DND-41 (cell line): ENCODE data around the gene ASF1A.

Source experiments
- ATAC-seq: fragments of 200-7000 bp; cut with Tn5 transposase; 3 replicates; pipeline ENCODE4 v1.9.1; 2021; ENCODE audit warnings: low read depth; ENCODE audit not compliant: insufficient read depth
- DNase-seq: peaks from one replicate; pipeline ENCODE4 v3.0.0-alpha.2; 2020
- H2AFZ ChIP-seq: 2 replicates; pipeline ENCODE4 v1.6.0; 2012; ENCODE audit warnings: low read depth, low read length
- H3K27ac ChIP-seq: 2 replicates; pipeline ENCODE4 v1.5.1; 2012; ENCODE audit warnings: low read length, inconsistent platforms
- H3K27me3 ChIP-seq: fragments of 200-600 bp; sonication (generic); 2 replicates; pipeline ENCODE4 v1.6.0; 2012; ENCODE audit warnings: low read length, mild to moderate bottlenecking, inconsistent platforms; ENCODE audit not compliant: insufficient read depth, poor library complexity
- H3K36me3 ChIP-seq: 2 replicates; pipeline ENCODE4 v1.5.1; 2012; ENCODE audit warnings: low read length, inconsistent platforms; ENCODE audit not compliant: insufficient read depth
- H3K4me1 ChIP-seq: 2 replicates; pipeline ENCODE4 v1.5.1; 2012; ENCODE audit warnings: mild to moderate bottlenecking, low read length; ENCODE audit not compliant: insufficient read depth
- H3K4me2 ChIP-seq: 2 replicates; pipeline ENCODE4 v1.6.0; 2012; ENCODE audit warnings: mild to moderate bottlenecking, moderate library complexity, low read length, inconsistent platforms; ENCODE audit not compliant: insufficient read depth
- H3K4me3 ChIP-seq, 2 experiments: fragments of 200-600 bp in 1 of 2; shearing (Covaris generic) in 1 of 2; 2 replicates each; pipeline ENCODE4 v1.5.1; 2012 to 2016; ENCODE audit warnings: inconsistent platforms in 2 of 2, low read length in 2 of 2, mild to moderate bottlenecking in 2 of 2, low read depth in 1 of 2, moderate library complexity in 1 of 2
- H3K79me2 ChIP-seq: 2 replicates; pipeline ENCODE4 v1.6.0; 2012; ENCODE audit warnings: low read length, inconsistent platforms; ENCODE audit not compliant: insufficient read depth
- H3K9ac ChIP-seq: 2 replicates; pipeline ENCODE4 v1.6.0; 2012; ENCODE audit warnings: low read depth, mild to moderate bottlenecking, inconsistent platforms, low read length, moderate library complexity
- H3K9me3 ChIP-seq: 2 replicates; pipeline ENCODE4 v1.5.1; 2012; ENCODE audit warnings: low read length, moderate library complexity, mild to moderate bottlenecking, inconsistent platforms; ENCODE audit not compliant: insufficient read depth, severe bottlenecking
- H4K20me1 ChIP-seq: 2 replicates; pipeline ENCODE4 v1.6.0; 2012; ENCODE audit warnings: low read length; ENCODE audit not compliant: insufficient read depth
- EZH2 ChIP-seq: IDR thresholded peaks from 3 replicates; pipeline ENCODE4 v1.6.1; 2012; ENCODE audit warnings: borderline replicate concordance, low read depth, mild to moderate bottlenecking, moderate library complexity, low read length, inconsistent platforms; ENCODE audit not compliant: severe bottlenecking
- TF ChIP-seq, protein P1 (sequence below): IDR thresholded peaks from 2 replicates; pipeline ENCODE4 v1.5.1; 2012; ENCODE audit warnings: borderline replicate concordance, low read length, moderate library complexity, mild to moderate bottlenecking; ENCODE audit not compliant: poor library complexity, severe bottlenecking; ENCODE audit errors: extremely low read depth

Gene ASF1A

DNA sequence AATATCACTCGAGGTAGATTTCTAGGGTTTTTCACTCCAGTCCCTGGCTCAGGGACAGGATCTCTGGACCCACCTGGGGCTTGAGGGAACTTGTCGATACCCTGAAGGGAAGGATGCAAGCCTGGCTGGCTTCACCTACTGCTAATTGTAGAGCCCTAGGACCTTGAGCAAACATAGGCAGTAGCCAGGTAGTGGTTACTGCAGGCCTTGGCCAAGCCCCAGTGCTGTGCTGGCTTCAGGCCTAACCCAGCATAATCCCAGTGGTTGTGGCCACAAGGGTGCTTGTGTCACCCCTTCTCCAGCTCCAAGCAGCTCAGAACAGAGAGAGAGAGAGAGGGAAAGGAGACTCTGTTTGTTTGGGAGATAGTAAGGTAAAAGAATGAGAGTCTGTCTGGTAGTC lies 46.8 kb downstream of the ASF1A start:
- Histone ChIP-seq H3K9ac (no peak overlapping the region), H3K79me2 (peaks cover 26% of the 10 kb centered on the region), H3K4me2 (no peak overlapping the region), H2AFZ (no peak overlapping the region), H3K27me3 (no peaks in the 10 kb centered on the region), H3K4me1 (peaks cover 13% of the 10 kb centered on the region), H3K36me3 (no peaks in the 10 kb centered on the region), H4K20me1 (no peaks in the 10 kb centered on the region), H3K27ac (no peak overlapping the region), H3K9me3 (no peaks in the 10 kb centered on the region), H3K4me3 (no peak overlapping the region)
- ATAC-seq (no peak), DNase-seq (no peak)
- TF ChIP-seq EZH2: no peak
- TF ChIP-seq, protein P1, sequence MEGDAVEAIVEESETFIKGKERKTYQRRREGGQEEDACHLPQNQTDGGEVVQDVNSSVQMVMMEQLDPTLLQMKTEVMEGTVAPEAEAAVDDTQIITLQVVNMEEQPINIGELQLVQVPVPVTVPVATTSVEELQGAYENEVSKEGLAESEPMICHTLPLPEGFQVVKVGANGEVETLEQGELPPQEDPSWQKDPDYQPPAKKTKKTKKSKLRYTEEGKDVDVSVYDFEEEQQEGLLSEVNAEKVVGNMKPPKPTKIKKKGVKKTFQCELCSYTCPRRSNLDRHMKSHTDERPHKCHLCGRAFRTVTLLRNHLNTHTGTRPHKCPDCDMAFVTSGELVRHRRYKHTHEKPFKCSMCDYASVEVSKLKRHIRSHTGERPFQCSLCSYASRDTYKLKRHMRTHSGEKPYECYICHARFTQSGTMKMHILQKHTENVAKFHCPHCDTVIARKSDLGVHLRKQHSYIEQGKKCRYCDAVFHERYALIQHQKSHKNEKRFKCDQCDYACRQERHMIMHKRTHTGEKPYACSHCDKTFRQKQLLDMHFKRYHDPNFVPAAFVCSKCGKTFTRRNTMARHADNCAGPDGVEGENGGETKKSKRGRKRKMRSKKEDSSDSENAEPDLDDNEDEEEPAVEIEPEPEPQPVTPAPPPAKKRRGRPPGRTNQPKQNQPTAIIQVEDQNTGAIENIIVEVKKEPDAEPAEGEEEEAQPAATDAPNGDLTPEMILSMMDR: no peak

DNA sequence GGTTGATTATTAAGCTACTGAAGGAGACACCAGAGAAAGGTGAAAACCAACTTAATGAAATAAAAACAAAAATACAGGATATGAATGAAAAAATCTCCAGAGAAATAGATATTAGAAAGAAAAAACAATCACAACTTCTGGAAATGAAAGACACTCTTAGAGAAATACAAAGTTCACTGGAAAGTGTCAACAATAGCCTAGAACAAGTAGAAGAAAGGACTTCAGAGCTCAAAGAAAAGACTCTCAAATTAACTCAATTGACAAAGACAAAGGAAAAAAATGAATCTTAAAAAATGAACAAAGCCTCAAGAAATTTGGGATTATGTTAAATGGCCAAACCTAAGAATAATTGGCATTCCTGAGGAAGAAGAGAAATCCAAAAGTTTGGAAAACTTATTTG lies 51.3 kb downstream of the ASF1A start:
- H3K4me3 ChIP-seq: no peak overlapping the region
- no peak overlapping the region for H2AFZ ChIP-seq
- ATAC-seq (no peak), DNase-seq (no peak)
- H3K9me3 ChIP-seq: no peaks in the 10 kb centered on the region
- no peaks in the 10 kb centered on the region for H3K27me3 ChIP-seq
- no peak overlapping the region for H3K9ac ChIP-seq
- H3K4me1 ChIP-seq: no peaks in the 10 kb centered on the region
- no peak for TF ChIP-seq EZH2
- TF ChIP-seq, protein P1: no peak
- H3K27ac ChIP-seq: no peak overlapping the region
- H4K20me1 ChIP-seq: no peaks in the 10 kb centered on the region
- H3K4me2 ChIP-seq: no peak overlapping the region
- peaks cover 3% of the 10 kb centered on the region; the same call in 1 of the 2 replicates for H3K79me2 ChIP-seq
- H3K36me3 ChIP-seq: no peaks in the 10 kb centered on the region

DNA sequence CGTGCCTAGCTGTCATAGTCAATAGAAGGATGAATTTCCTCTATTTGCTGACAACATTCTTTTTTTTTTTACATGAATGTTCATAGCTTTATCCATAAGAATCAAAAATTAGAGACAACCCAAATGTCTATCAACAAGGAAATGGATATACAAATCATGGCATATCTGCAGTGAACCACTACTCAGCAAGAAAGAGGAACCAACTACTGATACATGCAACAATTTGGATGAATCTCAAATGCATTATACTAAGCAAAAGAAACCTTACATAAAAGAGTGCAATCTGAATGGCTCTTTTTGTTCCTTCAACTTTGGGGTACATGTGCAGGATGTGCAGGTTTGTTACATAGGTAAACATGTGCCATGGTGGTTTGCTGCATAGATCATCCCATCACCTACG lies 58.7 kb downstream of the ASF1A start:
- Histone ChIP-seq H3K9me3 (no peaks in the 10 kb centered on the region), H3K9ac (no peak overlapping the region), H3K27ac (no peak overlapping the region), H3K27me3 (no peaks in the 10 kb centered on the region), H3K36me3 (no peaks in the 10 kb centered on the region), H3K4me2 (no peak overlapping the region), H3K4me3 (no peak overlapping the region), H3K79me2 (no peaks in the 10 kb centered on the region), H2AFZ (no peak overlapping the region), H4K20me1 (no peaks in the 10 kb centered on the region), H3K4me1 (no peaks in the 10 kb centered on the region)
- no peak for DNase-seq
- TF ChIP-seq EZH2: no peak
- TF ChIP-seq, protein P1: no peak
- ATAC-seq: no peak

DNA sequence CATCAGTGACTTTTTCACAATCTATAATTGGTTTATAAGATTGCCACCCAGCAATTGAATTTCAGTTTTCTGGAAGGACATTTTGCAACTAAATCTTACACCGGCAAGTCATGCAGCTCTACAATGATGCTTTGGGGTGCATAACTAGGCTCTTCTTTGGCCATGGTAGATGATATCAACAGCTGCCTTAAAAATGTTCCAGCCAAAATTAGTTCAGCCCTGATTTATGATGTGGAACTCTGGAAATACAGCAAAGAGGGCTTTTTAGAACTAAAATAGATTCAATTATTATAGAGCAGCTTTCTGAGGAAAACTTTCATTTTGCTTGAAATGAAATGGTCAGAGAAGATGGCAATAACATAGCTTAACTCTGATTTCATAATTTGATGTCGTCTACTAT lies 59.4 kb downstream of the ASF1A start:
- DNase-seq (no peak), ATAC-seq (no peak)
- no peaks in the 10 kb centered on the region for H3K4me1 ChIP-seq
- no peak overlapping the region for H2AFZ ChIP-seq
- no peak overlapping the region for H3K27ac ChIP-seq
- H3K27me3 ChIP-seq: no peaks in the 10 kb centered on the region
- H3K9ac ChIP-seq: no peak overlapping the region
- H3K79me2 ChIP-seq: no peaks in the 10 kb centered on the region
- no peak overlapping the region for H3K4me3 ChIP-seq
- no peaks in the 10 kb centered on the region for H3K36me3 ChIP-seq
- no peak overlapping the region for H3K4me2 ChIP-seq
- TF ChIP-seq EZH2: no peak
- TF ChIP-seq, protein P1: no peak
- H4K20me1 ChIP-seq: no peaks in the 10 kb centered on the region
- H3K9me3 ChIP-seq: no peaks in the 10 kb centered on the region
